SK-N-SH treated with all-trans-retinoic acid at 6 μM for 48 hours (cell line): Measurements from ENCODE around the gene SORCS3.

Source experiments
- ATAC-seq: fragments of 200-7000 bp; cut with Tn5 transposase; 3 replicates; pipeline ENCODE4 v1.9.1; 2020; ENCODE audit warnings: mild to moderate bottlenecking, moderate library complexity
- ARNTL ChIP-seq: fragments of 450-650 bp; formaldehyde crosslinking; IDR thresholded peaks from 2 replicates; pipeline ENCODE4 v1.5.0; 2020; ENCODE audit warnings: low read depth, mild to moderate bottlenecking, moderate library complexity, borderline replicate concordance
- BACH2 ChIP-seq: fragments of 250-450 bp; sonication (Bioruptor Pico); IDR thresholded peaks from 2 replicates; pipeline ENCODE4 v1.9.0; 2021; ENCODE audit warnings: mild to moderate bottlenecking, borderline replicate concordance
- CREB5 ChIP-seq: fragments of 250-450 bp; sonication (Bioruptor Pico); IDR thresholded peaks from 2 replicates; pipeline ENCODE4 v1.5.1; 2020; ENCODE audit warnings: low read depth, mild to moderate bottlenecking, moderate library complexity
- CSDC2 ChIP-seq: fragments of 250-450 bp; sonication (Bioruptor Pico); IDR thresholded peaks from 2 replicates; pipeline ENCODE4 v1.5.0; 2020; ENCODE audit warnings: mild to moderate bottlenecking, moderate library complexity
- CSRNP3 ChIP-seq: fragments of 250-450 bp; sonication (Bioruptor Pico); IDR thresholded peaks from 2 replicates; pipeline ENCODE4 v1.5.1; 2021; ENCODE audit warnings: mild to moderate bottlenecking, moderate library complexity
- ESRRG ChIP-seq: fragments of 250-450 bp; sonication (Bioruptor Pico); IDR thresholded peaks from 2 replicates; pipeline ENCODE4 v1.6.1; 2021; ENCODE audit warnings: mild to moderate bottlenecking
- GLIS3 ChIP-seq: fragments of 250-450 bp; sonication (Bioruptor Pico); IDR thresholded peaks from 2 replicates; pipeline ENCODE4 v1.5.0; 2020; ENCODE audit warnings: mild to moderate bottlenecking, moderate library complexity
- ISL1 ChIP-seq: fragments of 250-450 bp; sonication (Bioruptor Pico); IDR thresholded peaks from 2 replicates; pipeline ENCODE4 v2.1.2; 2022; ENCODE audit warnings: mild to moderate bottlenecking, moderate library complexity
- PATZ1 ChIP-seq: fragments of 250-450 bp; sonication (Bioruptor Pico); IDR thresholded peaks from 2 replicates; pipeline ENCODE4 v1.8.0; 2020; ENCODE audit warnings: mild to moderate bottlenecking, moderate library complexity, borderline replicate concordance
- PPARA ChIP-seq: fragments of 250-450 bp; sonication (Bioruptor Pico); IDR thresholded peaks from 2 replicates; pipeline ENCODE4 v1.5.0; 2020; ENCODE audit warnings: mild to moderate bottlenecking, borderline replicate concordance
- RARB ChIP-seq: fragments of 250-450 bp; sonication (Bioruptor Pico); IDR thresholded peaks from 2 replicates; pipeline ENCODE4 v1.8.0; 2021; ENCODE audit warnings: mild to moderate bottlenecking, moderate library complexity
- SNAI2 ChIP-seq: fragments of 250-450 bp; sonication (Bioruptor Pico); IDR thresholded peaks from 2 replicates; pipeline ENCODE4 v1.5.0; 2020; ENCODE audit warnings: mild to moderate bottlenecking, moderate library complexity
- TCF4 ChIP-seq: fragments of 250-450 bp; sonication (Bioruptor Pico); IDR thresholded peaks from 2 replicates; pipeline ENCODE4 v1.8.0; 2021; ENCODE audit warnings: mild to moderate bottlenecking, moderate library complexity, borderline replicate concordance
- TOX ChIP-seq: fragments of 250-450 bp; sonication (Bioruptor Pico); IDR thresholded peaks from 2 replicates; pipeline ENCODE4 v1.8.0; 2021; ENCODE audit warnings: mild to moderate bottlenecking, moderate library complexity, borderline replicate concordance
- ZC3H10 ChIP-seq: fragments of 250-450 bp; sonication (Bioruptor Pico); IDR thresholded peaks from 2 replicates; pipeline ENCODE4 v1.5.1; 2021; ENCODE audit warnings: mild to moderate bottlenecking, moderate library complexity
- ZFP3 ChIP-seq: fragments of 250-450 bp; sonication (Bioruptor Pico); IDR thresholded peaks from 2 replicates; pipeline ENCODE4 v1.5.0; 2020; ENCODE audit warnings: mild to moderate bottlenecking, moderate library complexity
- ZFP30 ChIP-seq: fragments of 450-650 bp; formaldehyde crosslinking; IDR thresholded peaks from 2 replicates; pipeline ENCODE4 v1.5.0; 2022; ENCODE audit warnings: mild to moderate bottlenecking, moderate library complexity
- ZNF565 ChIP-seq: fragments of 450-650 bp; formaldehyde crosslinking; conservative IDR thresholded peaks from 2 replicates; pipeline ENCODE4 v1.5.0; 2020; ENCODE audit warnings: low read depth, mild to moderate bottlenecking, moderate library complexity
- ZNF70 ChIP-seq: fragments of 450-650 bp; formaldehyde crosslinking; IDR thresholded peaks from 2 replicates; pipeline ENCODE4 v1.5.0; 2020; ENCODE audit warnings: mild to moderate bottlenecking, moderate library complexity
- ZNF8 ChIP-seq: fragments of 450-650 bp; formaldehyde crosslinking; IDR thresholded peaks from 2 replicates; pipeline ENCODE4 v1.5.0; 2020; ENCODE audit warnings: mild to moderate bottlenecking, moderate library complexity
- TF ChIP-seq, protein P1 (sequence below): fragments of 250-450 bp; sonication (Bioruptor Pico); IDR thresholded peaks from 2 replicates; pipeline ENCODE4 v1.5.0; 2020; ENCODE audit warnings: mild to moderate bottlenecking, moderate library complexity
- TF ChIP-seq, protein P2 (sequence below): fragments of 250-450 bp; sonication (Bioruptor Pico); IDR thresholded peaks from 2 replicates; pipeline ENCODE4 v1.8.0; 2021; ENCODE audit warnings: low read depth, mild to moderate bottlenecking, moderate library complexity, borderline replicate concordance

Gene SORCS3

GRCh38 chr10:104779701-104780100 is 138.6 kb downstream of the SORCS3 start:
- no peak for ATAC-seq
- TF ChIP-seq BACH2 (CRISPR knock-in tag) = no peak
- TF ChIP-seq TOX (CRISPR knock-in tag) = no peak
- no peak for TF ChIP-seq ZNF8 (CRISPR knock-in tag)
- no peak for TF ChIP-seq ESRRG
- no peak for TF ChIP-seq PATZ1
- TF ChIP-seq, protein P1, sequence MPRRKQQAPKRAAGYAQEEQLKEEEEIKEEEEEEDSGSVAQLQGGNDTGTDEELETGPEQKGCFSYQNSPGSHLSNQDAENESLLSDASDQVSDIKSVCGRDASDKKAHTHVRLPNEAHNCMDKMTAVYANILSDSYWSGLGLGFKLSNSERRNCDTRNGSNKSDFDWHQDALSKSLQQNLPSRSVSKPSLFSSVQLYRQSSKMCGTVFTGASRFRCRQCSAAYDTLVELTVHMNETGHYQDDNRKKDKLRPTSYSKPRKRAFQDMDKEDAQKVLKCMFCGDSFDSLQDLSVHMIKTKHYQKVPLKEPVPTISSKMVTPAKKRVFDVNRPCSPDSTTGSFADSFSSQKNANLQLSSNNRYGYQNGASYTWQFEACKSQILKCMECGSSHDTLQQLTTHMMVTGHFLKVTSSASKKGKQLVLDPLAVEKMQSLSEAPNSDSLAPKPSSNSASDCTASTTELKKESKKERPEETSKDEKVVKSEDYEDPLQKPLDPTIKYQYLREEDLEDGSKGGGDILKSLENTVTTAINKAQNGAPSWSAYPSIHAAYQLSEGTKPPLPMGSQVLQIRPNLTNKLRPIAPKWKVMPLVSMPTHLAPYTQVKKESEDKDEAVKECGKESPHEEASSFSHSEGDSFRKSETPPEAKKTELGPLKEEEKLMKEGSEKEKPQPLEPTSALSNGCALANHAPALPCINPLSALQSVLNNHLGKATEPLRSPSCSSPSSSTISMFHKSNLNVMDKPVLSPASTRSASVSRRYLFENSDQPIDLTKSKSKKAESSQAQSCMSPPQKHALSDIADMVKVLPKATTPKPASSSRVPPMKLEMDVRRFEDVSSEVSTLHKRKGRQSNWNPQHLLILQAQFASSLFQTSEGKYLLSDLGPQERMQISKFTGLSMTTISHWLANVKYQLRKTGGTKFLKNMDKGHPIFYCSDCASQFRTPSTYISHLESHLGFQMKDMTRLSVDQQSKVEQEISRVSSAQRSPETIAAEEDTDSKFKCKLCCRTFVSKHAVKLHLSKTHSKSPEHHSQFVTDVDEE (CRISPR knock-in tag) = no peak
- TF ChIP-seq SNAI2 (CRISPR knock-in tag) = no peak
- TF ChIP-seq, protein P2, sequence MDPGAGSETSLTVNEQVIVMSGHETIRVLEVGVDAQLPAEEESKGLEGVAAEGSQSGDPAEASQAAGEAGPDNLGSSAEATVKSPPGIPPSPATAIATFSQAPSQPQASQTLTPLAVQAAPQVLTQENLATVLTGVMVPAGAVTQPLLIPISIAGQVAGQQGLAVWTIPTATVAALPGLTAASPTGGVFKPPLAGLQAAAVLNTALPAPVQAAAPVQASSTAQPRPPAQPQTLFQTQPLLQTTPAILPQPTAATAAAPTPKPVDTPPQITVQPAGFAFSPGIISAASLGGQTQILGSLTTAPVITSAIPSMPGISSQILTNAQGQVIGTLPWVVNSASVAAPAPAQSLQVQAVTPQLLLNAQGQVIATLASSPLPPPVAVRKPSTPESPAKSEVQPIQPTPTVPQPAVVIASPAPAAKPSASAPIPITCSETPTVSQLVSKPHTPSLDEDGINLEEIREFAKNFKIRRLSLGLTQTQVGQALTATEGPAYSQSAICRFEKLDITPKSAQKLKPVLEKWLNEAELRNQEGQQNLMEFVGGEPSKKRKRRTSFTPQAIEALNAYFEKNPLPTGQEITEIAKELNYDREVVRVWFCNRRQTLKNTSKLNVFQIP = no peak
- TF ChIP-seq ARNTL (CRISPR knock-in tag) = no peak
- no peak for TF ChIP-seq ZFP30
- TF ChIP-seq ISL1 (CRISPR knock-in tag) = no peak
- no peak for TF ChIP-seq CSDC2 (CRISPR knock-in tag)
- TF ChIP-seq, all 23 proteins: peak for 0

- ATAC-seq = no peak
- TF ChIP-seq TCF4 (CRISPR knock-in tag) = no peak
- no peak for TF ChIP-seq ZNF8 (CRISPR knock-in tag)
- no peak for TF ChIP-seq ZC3H10
- no peak for TF ChIP-seq ZNF70 (CRISPR knock-in tag)
- TF ChIP-seq ZFP30 = no peak
- TF ChIP-seq PPARA (CRISPR knock-in tag) = no peak
- TF ChIP-seq, protein P2 = no peak
- TF ChIP-seq ZFP3 = no peak
- no peak for TF ChIP-seq ISL1 (CRISPR knock-in tag)
- TF ChIP-seq CSDC2 (CRISPR knock-in tag) = no peak
- no peak for TF ChIP-seq TOX (CRISPR knock-in tag)
- TF ChIP-seq PATZ1 = no peak
- TF ChIP-seq RARB (CRISPR knock-in tag) = no peak
- TF ChIP-seq BACH2 (CRISPR knock-in tag) = no peak
- no peak for TF ChIP-seq ZNF565 (CRISPR knock-in tag)
- TF ChIP-seq ARNTL (CRISPR knock-in tag) = no peak
Observed at GRCh38 chr10:104780165-104780564, 139.1 kb downstream of the SORCS3 start.

DNA sequence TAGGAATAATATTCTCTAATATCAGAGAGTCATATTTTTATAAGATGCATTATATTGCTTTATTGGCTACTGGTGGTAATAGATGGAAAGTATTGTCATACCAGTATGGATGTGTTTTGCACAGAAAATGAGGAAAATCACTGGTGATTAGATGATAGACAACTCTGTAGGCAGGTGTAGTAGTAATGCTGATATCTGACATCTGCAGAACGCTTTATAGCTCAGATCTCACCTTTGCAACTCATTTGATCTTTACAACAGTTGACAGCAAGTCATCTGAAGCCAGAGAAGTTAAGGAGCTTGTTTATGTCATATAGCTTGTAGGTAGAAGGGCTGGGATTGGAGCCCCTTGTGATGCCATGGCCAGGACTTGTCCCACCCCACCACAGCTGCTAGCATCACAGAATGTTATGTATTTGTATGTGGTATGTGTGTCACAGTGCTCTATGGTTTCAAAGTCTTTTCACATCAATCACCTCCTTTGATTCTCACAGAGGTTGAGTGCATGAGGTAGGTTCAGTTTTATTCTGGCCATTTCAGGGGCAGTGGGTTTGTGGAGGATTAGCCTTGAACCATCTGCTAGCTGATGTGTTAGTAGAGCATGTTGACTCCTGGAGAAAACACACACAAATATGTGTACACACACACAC is 140.0 kb downstream of the SORCS3 start:
- no peak for ATAC-seq
- TF ChIP-seq CSRNP3 (no peak), CREB5 (no peak), ISL1 (CRISPR knock-in tag) (no peak), GLIS3 (no peak), ESRRG (no peak), ZNF70 (CRISPR knock-in tag) (no peak)
- TF ChIP-seq, protein P2 = no peak
